Gastrocnemius medialis (tissue), 4 donors: ENCODE results near the gene PSMD12.

Source experiments
- CTCF ChIP-seq, 5 experiments: fragments of 450-650 bp in 3 of 5; fragments of 200-600 bp in 2 of 5; sonication (generic) in 2 of 5; IDR thresholded peaks in 4 of 5; conservative IDR thresholded peaks in 1 of 5; 1 replicate in 4 of 5; 2 replicates in 1 of 5; pipeline ENCODE4 v1.5.1; 2016 to 2019; ENCODE audit warnings: antibody characterized with exemption in 5 of 5, mild to moderate bottlenecking in 3 of 5, moderate library complexity in 3 of 5
- POLR2A ChIP-seq, 2 donors: fragments of 450-650 bp; IDR thresholded peaks; one replicate each; pipeline ENCODE4 v1.6.1; 2017; ENCODE audit warnings: antibody characterized with exemption in 2 of 2, mild to moderate bottlenecking in 2 of 2, moderate library complexity in 2 of 2

GRCh38 chr17:67372751-67373150, 6.4 kb upstream of the PSMD12 start:
- TF ChIP-seq CTCF (IDR thresholded peaks at IDR 0.05 in 4 of 5, conservative IDR thresholded peaks at IDR 0.05 in 1 of 5), result no peak
- no peak for TF ChIP-seq POLR2A (IDR thresholded peaks at IDR 0.05)
